Measurements from ENCODE around the gene CAMKMT. TPM values are rescaled to one million over a fixed set of nuclear protein-coding genes. Genes with fewer than 3 reads are reported as not detected.

Gene CAMKMT
- total RNA-seq, 3 donors from 2014 or later = 6.4 to 11.8 (median 10.5) TPM

DNA sequence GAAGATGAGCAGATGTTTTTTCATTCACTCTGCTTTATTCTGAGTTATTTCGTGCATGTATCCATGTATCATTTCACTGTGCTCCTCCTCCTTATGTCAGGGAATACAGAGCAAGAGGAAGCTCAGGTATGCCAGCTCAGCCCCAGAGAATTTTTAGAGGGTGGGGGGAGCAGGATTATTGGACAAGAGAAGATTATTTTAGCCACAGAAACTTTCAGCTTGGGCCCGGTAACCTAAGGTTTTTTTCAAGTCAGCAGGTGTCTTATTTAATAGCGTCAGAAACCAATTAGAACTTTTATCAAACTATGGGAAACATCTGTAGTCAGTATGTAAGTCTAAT is 346.9 kb downstream of the CAMKMT start:
- intact Hi-C loops (cut with DNase I; ENCODE audit: low total_unique reads) = no loop called here
- H3K4me3 ChIP-seq = no peak overlapping the region
- no peak for DNase-seq (ENCODE audit: low spot score in 2 of 2)
- no peaks in the 10 kb centered on the region for H3K4me1 ChIP-seq
- TF ChIP-seq POLR2AphosphoS5 (IDR thresholded peaks at IDR 0.05) (no peak), POLR2A (IDR thresholded peaks at IDR 0.05) (no peak)
- TF ChIP-seq, protein P1, sequence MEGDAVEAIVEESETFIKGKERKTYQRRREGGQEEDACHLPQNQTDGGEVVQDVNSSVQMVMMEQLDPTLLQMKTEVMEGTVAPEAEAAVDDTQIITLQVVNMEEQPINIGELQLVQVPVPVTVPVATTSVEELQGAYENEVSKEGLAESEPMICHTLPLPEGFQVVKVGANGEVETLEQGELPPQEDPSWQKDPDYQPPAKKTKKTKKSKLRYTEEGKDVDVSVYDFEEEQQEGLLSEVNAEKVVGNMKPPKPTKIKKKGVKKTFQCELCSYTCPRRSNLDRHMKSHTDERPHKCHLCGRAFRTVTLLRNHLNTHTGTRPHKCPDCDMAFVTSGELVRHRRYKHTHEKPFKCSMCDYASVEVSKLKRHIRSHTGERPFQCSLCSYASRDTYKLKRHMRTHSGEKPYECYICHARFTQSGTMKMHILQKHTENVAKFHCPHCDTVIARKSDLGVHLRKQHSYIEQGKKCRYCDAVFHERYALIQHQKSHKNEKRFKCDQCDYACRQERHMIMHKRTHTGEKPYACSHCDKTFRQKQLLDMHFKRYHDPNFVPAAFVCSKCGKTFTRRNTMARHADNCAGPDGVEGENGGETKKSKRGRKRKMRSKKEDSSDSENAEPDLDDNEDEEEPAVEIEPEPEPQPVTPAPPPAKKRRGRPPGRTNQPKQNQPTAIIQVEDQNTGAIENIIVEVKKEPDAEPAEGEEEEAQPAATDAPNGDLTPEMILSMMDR (IDR thresholded peaks at IDR 0.05) = no peak
- no peaks in the 10 kb centered on the region for H3K9me3 ChIP-seq
- no peaks in the 10 kb centered on the region for H3K36me3 ChIP-seq
- no peak overlapping the region for H3K27ac ChIP-seq
- no peaks in the 10 kb centered on the region for H3K27me3 ChIP-seq

DNA sequence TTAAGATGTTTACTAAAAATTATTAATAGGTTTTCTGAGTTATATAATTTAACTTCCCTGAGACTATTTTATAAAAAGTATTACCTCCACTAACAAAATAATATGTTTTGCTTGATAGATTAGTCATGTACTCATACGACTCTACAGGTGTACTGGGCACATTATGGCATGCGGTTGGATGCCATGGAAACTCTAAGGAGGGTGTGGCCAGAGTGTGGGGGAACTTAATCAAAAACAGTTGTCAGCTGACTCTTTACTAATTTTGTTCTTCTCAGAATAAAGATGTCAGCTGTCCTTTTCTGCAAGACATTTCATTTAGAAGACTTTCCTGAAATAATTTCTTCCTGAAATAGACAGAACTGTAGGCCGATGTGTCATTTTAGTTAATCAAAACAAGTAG is 351.4 kb downstream of the CAMKMT start:
- Histone ChIP-seq H3K27ac (no peak overlapping the region), H3K4me1 (no peaks in the 10 kb centered on the region), H3K4me3 (no peak overlapping the region), H3K27me3 (no peaks in the 10 kb centered on the region), H3K9me3 (no peaks in the 10 kb centered on the region), H3K36me3 (no peaks in the 10 kb centered on the region)
- DNase-seq (ENCODE audit: low spot score in 2 of 2) = no peak
- TF ChIP-seq POLR2A (IDR thresholded peaks at IDR 0.05) = no peak
- TF ChIP-seq, protein P1 (IDR thresholded peaks at IDR 0.05) = no peak
- TF ChIP-seq POLR2AphosphoS5 (IDR thresholded peaks at IDR 0.05) = no peak
- intact Hi-C loops (cut with DNase I; ENCODE audit: low total_unique reads) = no loop called here

GRCh38 chr2:44715671-44716081 is 353.9 kb downstream of the CAMKMT start:
- Histone ChIP-seq H3K36me3 (peaks cover 3% of the 10 kb centered on the region), H3K9me3 (no peaks in the 10 kb centered on the region), H3K4me3 (no peak overlapping the region), H3K4me1 (no peaks in the 10 kb centered on the region), H3K27me3 (no peaks in the 10 kb centered on the region), H3K27ac (no peak overlapping the region)
- intact Hi-C loops (cut with DNase I; ENCODE audit: low total_unique reads) = no loop called here
- DNase-seq (ENCODE audit: low spot score in 2 of 2) = no peak
- TF ChIP-seq POLR2AphosphoS5 (IDR thresholded peaks at IDR 0.05) = no peak

DNA sequence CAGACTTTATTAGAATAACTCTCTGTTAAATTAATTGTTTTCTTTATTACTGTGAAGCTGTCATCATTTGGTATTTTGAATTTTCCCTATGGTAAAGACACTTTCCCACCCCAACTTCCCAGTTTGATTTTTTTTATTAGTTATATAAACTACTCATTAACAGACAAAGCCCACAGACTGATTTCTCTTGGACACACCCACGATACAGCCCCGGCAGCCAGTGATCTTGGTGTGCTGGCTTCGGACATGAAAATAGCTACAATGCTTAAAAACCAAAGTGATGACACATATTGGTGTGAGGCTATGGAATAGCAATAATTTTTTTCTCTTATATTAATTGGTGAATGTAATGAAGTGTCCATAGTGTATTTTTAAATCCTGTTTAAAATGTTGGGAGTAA is 354.4 kb downstream of the CAMKMT start:
- Histone ChIP-seq H3K27me3 (no peaks in the 10 kb centered on the region), H3K9me3 (no peaks in the 10 kb centered on the region), H3K4me1 (no peaks in the 10 kb centered on the region), H3K4me3 (no peak overlapping the region), H3K36me3 (peaks cover 5% of the 10 kb centered on the region), H3K27ac (no peak overlapping the region)
- TF ChIP-seq, protein P1 (IDR thresholded peaks at IDR 0.05) = no peak
- no peak for TF ChIP-seq POLR2A (IDR thresholded peaks at IDR 0.05)
- no peak for TF ChIP-seq POLR2AphosphoS5 (IDR thresholded peaks at IDR 0.05)
- intact Hi-C loops (cut with DNase I; ENCODE audit: low total_unique reads) = no loop called here
- DNase-seq (ENCODE audit: low spot score in 2 of 2) = no peak

GRCh38 chr2:44718431-44718830 is 356.7 kb downstream of the CAMKMT start:
- TF ChIP-seq POLR2A (IDR thresholded peaks at IDR 0.05) (no peak), POLR2AphosphoS5 (IDR thresholded peaks at IDR 0.05) (no peak)
- TF ChIP-seq, protein P1 (IDR thresholded peaks at IDR 0.05) = no peak
- intact Hi-C loops (cut with DNase I; ENCODE audit: low total_unique reads) = no loop called here
- DNase-seq (ENCODE audit: low spot score in 2 of 2) = no peak
- H3K4me3 ChIP-seq = no peak overlapping the region
- no peaks in the 10 kb centered on the region for H3K27me3 ChIP-seq
- H3K4me1 ChIP-seq = no peaks in the 10 kb centered on the region
- peaks cover 5% of the 10 kb centered on the region for H3K36me3 ChIP-seq
- no peak overlapping the region for H3K27ac ChIP-seq
- H3K9me3 ChIP-seq = no peaks in the 10 kb centered on the region

DNA sequence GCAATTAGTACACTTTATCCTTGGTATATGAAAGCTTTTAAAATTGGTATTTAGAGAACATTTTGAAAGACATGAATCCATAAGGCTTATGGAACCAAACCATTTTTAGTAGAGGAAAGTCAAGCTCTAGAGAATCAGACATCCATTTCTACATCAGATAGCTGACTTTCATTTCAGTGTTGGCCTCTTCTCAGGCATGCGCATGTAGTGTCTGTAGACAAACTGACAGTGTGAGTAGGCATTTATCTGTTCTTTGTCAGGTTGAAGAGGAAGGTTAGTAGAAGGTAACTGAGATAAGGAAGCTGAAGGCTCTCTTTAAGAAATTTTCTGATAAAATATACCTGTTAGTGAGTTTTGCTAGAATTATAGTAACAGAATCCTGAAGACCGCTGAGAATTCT is 357.8 kb downstream of the CAMKMT start:
- Histone ChIP-seq H3K36me3 (peaks cover 5% of the 10 kb centered on the region), H3K4me3 (no peak overlapping the region), H3K9me3 (no peaks in the 10 kb centered on the region), H3K4me1 (no peaks in the 10 kb centered on the region), H3K27me3 (no peaks in the 10 kb centered on the region), H3K27ac (no peak overlapping the region)
- intact Hi-C loops (cut with DNase I; ENCODE audit: low total_unique reads) = no loop called here
- no peak for DNase-seq (ENCODE audit: low spot score in 2 of 2)
- TF ChIP-seq POLR2A (IDR thresholded peaks at IDR 0.05) = no peak
- TF ChIP-seq, protein P1 (IDR thresholded peaks at IDR 0.05) = no peak
- no peak for TF ChIP-seq POLR2AphosphoS5 (IDR thresholded peaks at IDR 0.05)
